ENCODE data around the gene AGER.
"Not testable (repeated sequence)": the region's sequence is repeated elsewhere in the genome, so short reads cannot be mapped to it uniquely, and the experiment has no call there.

Gene AGER

DNA sequence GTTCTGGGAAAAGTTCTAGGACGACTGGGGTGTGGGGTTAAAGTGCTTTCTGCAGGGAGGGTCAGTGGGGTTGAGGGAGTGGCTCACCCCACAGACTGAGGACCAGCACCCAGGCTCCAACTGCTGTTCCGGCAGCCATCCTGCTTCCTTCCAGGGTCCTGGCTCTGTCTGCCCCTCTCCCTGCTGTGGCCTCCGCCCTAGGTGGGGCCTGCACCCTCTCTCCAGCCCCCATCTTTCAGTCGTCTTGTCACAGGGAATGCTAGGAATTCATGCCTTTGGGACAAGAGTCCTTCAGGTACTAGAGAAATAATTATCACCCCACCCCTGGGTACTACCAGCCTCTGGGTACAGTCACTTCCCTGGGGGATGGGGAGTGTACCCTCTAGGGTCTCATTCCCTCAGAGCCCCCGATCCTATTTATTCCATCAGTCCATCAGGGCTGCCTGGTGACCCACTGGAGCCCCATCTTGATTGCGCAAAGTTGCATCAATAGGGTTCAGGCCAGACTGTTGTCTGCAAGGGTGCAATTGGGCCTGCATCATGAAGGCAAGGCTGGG lies at the start of gene AGER:
AGER (minus strand) TSS at position 170 of the 557 bp plus-strand sequence; CDS start at position 139, 31 bp downstream.
- no peak for DNase-seq

DNA sequence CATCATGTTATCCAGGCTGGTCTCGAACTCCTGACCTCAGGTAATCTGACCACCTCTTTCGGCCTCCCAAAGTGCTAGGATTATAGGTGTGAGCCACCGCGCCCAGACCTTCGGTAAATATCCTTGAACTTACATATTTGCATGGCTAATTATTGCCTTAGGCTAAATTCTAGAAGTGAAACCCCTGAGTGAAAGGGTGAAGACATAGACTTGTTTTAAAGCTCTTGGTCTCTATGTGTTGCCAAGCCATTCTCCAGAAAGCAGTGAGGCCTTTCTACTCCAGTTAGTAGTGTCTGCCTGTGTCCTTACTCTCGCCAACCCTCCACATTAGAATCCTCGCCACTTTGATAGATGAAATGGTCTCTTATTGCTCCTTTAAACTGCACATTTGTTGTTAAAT lies 42.4 kb upstream of the AGER start:
- no peak for DNase-seq

DNA sequence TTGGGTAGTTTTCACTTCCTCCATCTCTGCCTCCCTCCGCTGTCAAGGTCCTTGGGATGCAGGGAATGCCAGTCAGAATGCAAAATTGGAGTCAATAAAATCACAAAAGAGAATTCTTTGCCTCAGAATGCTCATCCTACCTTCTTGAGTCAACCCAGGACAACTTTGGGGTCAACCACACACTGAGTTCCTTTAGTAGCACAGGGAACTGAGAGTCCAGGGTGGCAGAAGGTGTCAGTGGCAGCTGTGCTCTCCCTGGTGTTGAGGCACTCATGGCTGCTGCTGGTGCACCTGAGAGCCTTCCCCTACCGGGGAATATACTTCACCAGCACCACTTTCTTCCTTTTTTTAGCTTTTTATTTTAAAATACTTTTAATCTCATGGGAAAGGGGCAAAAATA lies 40.6 kb upstream of the AGER start:
- no peak for DNase-seq

DNA sequence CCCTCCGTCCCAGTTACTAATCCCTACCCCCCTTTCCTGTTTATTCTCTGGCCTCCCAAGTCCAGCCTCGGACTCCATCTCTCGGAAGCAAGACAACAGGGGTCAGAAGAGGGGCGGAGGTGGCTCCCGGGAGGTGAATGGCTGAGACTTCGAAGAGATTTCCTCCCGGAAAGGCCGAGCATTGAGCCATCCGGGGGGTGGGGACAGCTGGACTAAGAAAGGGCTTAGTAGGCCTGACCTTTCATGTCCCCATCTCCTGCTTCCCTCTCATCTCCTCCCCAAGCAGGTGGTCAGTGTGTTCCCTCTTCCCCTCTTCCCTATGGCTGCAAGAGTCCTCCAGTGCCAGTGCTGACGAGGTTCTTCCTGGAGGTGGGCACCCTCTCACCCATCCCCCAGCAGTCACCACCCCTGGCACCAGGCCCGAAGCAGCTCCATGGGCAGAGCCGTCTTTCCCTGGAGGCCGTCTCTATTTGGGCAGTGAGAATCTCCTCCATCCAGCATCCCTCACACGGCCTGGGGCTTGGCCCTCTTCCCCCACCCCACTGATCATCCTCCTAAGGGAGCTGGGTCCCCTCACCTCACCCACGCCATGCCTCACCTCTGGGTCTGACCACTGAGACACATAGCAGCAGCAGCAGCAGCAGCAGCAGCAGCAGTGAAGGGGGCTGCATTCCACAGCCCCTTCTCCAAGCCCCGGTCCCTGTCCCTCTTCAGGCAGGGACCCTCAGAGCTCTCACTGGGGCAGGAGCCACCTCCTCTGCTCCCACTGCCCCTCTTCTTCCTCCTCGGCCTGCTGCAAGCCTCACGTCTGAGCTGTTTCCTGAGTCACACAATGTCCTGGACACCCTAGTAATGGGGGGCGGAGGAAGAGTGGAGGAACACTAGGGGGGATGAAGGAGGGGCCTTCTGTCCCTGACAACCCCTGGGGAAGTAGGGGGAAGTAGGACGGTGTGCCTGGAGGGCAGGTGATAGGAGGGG lies 39.5 kb upstream of the AGER start, which contains the start of gene NOTCH4:
NOTCH4 (minus strand) TSS at position 810 of the 978 bp plus-strand sequence; CDS start at position 671, 139 bp downstream.
- DNase-seq = no peak

DNA sequence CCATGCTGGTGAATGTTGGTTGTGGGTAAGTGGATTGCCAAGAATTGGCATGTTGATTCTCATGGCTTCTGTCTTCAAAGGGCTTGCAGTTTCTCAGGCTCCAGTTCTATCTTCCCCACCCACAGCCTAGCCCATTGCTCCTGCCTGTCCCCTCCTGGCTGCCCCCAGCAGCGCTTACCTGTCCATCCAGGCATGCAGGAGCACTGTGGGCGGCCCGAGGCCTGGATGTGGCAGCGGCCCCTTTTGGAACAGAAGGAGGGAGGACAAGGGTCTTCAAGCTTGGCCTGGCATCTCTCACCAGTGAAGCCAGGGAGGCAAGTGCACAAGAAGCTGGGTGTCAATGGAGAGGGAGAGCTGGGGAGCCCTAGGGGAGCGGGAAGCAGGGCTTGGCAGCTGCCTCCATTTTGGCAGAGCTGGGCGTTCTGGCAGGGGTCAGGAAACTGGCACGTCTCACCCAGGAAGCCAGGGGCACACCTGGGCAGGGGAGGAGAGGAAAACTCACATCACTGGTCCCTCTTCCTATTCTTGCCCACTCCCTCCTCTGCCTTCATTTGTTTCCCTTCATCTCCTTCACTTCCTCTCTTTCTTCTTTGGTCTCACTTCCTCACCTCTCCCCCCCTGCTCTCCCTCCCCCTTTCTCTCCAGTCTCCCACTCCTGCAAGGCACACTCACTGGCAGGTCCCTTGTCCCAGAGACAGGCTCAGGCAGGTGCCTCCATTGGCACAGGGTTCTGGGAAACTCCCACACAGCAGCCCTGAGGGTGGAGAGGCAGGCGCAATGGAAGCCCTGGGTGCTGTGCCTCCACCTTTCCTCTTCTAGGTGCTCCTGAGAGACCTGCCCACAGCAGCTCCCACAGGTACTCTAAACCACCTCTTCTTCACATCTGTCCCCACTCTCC lies 38.5 kb upstream of the AGER start:
- no peak for DNase-seq

DNA sequence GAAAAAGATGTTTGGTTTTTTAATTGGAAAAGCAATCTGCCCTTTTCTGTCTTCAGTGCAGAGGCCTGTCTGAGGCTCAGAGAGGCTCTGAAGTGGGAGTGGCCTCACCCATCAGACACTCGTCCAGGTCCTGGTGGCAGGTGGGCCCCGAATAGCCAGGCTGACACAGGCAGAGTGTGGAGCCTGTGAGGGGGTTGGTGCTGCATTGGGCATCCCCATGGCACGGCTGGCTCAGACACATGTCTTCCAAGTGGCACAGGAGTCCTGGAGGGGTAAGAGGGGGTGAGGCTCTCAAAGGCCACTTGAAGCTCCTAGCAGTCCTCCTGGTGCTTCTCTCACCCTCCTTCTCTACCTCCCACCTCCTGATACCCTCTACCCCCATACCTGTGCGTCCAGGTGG lies 36.0 kb upstream of the AGER start:
- DNase-seq = no peak

DNA sequence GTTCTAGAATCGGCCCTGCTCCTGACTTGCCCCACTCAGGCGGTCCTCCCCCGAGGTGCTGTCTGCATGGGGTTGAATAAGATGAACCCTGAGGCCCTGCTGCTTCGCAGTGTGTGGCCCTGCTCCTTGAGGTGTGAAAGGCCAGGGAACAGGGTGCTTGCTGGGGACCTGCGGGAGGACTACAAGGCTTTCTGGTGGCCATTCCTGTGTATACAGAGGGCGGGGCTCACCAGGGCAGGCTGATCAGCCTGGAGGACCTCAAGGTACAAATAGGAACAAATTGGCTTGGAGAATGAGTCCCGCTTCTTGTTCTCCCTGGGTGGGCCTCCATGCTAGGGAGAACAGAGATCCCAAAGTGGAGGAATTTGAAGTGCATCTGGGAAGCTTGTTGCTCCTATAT lies 34.1 kb upstream of the AGER start:
- DNase-seq = no peak

DNA sequence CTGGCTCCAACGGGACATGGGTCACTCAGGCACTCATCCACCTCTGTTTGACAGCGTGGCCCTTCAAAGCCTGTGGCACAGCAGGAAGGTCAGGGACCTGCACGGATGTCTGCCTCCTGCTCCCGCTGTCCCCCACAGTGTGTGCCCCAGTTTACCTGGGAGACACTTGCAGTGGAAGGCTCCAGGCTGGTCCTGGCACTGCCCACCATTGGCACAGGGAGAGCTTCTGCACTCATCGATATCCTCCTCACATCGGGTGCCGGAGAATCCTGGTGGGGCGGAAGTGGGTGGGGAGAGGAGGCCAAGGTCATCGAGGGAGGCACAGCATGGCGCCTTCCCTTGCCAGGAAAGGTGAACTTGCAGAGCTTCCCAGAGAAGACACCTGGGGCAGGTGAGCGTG lies 32.9 kb upstream of the AGER start:
- no peak for DNase-seq

DNA sequence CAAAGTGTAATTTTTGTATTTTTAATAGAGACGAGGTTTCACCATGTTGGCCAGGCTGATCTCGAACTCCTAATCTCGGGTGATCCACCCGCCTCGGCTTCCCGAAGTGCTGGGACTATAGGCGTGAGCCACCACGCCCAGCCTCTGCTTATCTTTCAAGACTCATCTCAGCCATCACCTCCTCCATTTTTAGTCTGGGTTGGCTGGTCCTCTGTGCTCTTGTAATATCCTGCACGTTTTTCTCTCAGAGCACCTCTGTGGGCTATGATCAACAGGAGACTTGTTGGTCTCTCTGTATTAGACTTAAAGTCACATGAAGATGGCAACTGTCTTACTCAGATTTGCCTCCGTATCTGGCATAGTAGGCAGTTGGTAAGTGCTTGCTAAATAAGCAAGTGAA lies 32.2 kb upstream of the AGER start:
- no peak for DNase-seq

DNA sequence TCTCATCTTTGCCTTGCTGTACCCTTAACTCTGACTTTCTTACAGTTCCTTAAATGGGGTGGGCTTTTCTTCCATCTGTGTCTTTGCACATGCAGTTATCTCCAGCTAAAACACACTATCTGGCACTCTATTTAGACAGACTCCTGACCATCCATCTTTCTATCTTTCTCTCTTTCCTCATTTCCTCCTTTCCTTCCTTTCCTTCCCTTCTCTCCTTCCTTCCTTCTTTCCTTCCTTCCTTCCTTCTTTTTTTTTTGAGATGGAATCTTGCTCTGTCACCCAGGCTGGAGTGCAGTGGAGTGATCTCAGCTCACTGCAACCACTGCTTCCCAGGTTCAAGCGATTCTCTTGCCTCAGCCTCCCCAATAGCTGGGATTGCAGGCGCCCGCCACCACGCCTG lies 31.6 kb upstream of the AGER start:
- no peak for DNase-seq

DNA sequence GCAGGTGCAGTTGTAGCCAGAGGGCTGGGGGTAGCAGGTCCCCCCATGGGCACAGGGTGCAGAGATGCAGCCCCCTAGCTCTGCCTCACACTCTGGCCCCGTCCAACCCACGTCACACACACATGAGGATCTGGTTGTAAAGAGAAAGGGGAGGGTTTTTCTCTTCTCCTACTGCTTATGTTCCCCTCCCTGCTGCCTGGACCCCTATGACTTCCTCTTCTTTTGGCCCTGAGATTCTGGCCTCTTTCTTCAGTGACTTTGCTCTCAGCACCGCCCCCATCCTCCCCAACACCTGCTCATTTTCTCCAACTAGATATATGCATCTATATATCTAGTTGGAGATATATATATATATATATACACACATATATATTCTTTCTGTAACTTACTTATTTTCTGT lies 30.1 kb upstream of the AGER start:
- no peak for DNase-seq

DNA sequence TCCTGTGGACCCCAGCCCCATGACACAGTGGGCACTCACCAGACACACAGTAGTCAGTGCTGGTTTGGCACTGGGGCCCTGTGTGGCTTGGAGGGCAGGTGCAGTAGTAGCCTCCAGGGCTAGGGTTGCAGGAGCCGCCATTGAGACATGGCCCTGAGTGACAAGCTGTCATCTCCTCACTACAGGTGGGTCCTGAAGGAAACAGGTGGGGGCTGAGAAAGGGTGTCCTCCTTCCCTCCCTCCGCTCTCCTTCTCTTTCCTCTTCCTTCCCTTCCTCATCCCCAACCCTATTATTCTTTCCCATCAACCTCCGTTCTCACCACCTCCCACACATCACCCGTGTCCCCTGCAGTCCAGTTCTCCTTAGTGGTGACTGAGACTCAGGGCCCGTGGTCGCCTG lies 29.6 kb upstream of the AGER start:
- no peak for DNase-seq

DNA sequence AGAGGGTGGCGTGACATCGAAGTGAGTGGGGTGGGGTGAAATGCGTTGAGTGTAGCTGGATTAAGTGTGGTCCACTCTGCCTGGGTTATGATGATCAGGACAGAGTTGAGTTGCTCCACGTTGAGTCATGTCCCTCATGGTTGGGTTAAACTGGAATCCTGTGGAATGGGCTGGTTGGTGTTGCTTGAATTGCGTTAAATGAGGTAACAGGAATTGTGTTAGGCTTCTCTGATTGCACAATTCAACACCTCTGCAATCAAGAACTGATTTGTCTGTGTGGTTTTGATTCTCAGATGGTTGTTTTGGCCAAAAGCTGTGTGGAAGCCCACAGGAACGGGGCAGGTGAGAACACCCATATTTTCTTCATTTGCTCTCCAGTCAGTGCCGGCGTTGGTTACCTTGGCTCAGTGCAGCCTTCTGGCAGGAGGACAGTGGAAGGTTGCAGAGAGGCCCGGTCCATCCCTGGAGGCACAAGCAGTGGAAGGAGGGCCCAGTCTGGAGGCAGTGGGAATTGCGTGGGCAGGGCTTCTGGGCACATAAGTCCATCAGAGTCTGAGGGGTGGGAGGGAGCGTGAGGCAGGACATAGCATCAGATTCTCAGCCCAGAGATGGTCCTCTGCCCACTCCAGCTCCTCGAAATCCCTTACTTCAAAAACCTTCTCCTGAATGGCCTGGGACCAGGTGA lies 28.2 kb upstream of the AGER start:
- no peak for DNase-seq

DNA sequence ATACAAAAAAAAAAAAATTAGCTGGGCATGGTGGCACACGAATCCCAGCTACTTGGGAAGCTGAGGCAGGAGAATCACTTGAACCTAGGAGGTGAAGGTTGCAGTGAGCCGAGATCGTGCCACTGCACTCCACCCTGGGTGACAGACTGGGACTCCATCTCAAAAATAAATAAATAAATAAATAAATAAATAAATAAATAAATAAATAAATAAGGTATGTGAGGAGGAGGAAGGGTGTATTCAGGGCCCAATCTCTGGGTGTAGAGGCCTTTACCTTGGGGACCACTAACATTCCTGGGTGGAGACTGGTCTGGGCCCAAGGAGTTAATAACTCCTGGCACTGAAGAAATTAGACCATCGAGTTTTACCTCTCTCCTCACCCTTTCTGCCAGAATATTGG lies 27.4 kb upstream of the AGER start:
- DNase-seq = not testable (repeated sequence)

DNA sequence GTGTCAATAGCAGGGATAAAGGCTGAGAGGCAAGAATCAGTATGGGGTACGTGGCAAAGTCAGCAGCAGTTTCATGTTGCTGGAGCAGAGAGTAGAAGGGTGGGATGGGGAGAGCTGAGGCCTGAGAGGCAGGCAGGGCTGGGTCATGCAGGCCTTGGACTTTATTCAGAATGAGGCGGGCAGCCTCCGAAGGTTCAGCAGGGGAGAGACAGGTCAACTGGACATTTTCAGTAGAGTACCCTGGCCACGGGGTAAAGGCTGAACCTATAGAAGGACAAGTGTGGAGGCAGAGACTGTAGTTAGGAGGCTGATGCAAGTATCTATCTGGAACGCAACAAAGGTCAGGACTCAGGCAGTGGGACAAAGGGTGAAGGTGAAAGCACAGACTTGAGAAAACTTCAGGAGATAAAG lies 26.1 kb upstream of the AGER start:
- no peak for DNase-seq

DNA sequence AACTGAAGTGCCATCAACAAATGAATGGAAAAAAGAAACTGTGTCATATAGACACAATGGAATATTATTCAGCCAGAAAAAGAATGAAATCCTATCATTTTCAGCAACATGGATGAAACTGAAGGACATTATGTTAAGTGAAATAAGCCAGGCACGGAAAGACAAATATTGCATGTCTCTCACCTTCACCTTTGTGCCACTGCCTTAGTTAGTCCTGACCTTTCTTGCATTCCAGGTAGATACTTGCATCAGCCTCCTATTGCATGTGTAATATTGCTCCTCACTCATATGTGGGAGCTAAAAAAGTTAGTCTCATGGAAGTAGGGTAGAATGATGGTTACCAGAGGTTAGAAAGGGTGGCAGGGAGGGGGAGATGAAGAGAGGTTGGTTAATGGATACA lies 24.9 kb upstream of the AGER start:
- DNase-seq = no peak

DNA sequence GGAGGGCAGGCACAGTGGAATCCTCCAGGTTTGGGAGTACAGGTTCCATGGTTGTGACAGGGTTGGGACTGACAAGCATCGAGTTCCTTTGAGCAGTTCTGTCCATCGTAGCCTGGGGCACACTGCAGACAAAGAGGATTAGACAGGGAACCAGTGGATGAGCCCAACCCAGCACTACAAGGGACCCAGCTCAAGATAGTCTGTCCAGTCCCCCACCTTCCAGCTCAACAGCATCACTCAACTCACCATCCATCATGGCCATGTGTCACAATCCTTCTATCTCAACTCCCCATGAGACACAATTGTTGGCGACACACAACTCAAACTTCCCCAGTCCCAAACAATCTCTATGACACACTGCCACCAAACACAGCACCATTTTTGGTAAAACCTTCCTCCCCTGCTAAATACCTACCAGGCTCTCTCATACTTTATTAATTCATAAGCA lies 20.2 kb upstream of the AGER start:
- DNase-seq = no peak

DNA sequence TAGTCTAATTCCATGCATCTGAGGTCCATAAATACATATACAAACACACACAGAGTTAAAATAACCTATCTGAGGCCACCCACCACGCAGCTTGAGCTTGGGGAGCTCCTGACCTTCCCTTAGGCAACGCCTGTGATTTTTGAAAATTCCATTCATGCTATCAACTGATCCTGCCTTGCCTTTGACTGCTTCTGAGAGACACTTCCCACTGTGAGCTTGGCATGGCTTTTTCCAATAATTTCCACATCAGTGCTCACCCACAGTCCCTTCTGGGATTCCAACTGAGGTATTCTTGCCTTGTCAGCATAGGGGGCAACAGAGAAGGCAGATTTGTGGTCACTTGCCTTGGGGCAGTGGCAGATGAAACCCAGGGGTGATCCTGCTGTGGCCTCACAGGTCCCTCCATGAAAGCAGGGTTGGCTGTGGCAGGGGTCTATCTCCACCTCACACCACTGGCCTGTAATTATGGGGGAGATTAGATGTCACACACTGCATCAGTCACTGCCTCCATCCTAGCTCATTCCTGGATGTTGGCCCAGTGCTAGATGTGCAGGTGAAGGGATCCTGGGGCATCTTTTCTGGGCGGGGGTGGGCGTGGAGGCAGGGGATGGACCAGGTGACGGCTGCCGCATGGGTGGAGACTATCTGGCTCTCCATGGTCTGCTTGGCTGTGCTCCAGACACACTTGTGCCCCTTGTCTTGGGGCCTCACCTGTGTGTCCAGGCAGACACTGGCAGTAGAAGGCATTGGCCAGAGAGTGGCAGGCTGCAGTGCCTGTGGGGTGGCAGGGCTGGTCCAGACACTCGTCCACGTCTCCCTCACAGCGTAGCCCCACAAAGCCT lies 19.6 kb upstream of the AGER start:
- DNase-seq = peak; percentile 16

DNA sequence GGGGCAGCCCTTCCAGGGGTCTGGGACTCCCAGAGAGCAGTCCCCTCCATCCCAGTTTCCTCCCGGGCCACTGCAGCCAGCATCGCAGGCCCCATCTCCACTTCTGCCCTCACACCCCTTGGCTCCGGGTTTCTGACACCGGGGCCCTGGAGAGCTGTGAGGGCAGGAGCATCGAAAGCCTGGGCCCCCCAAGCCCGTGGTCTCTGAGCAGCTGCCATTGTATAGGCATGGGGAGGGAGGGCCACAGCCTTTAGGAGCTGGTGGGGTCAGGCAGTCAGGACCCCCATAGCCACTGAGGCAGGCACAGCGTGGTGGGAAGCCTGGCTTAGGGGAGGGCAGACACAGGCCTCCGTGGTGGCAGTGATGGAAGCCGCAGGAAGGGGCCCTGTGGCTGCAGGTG lies 18.1 kb upstream of the AGER start:
- peak; percentile 23 for DNase-seq

DNA sequence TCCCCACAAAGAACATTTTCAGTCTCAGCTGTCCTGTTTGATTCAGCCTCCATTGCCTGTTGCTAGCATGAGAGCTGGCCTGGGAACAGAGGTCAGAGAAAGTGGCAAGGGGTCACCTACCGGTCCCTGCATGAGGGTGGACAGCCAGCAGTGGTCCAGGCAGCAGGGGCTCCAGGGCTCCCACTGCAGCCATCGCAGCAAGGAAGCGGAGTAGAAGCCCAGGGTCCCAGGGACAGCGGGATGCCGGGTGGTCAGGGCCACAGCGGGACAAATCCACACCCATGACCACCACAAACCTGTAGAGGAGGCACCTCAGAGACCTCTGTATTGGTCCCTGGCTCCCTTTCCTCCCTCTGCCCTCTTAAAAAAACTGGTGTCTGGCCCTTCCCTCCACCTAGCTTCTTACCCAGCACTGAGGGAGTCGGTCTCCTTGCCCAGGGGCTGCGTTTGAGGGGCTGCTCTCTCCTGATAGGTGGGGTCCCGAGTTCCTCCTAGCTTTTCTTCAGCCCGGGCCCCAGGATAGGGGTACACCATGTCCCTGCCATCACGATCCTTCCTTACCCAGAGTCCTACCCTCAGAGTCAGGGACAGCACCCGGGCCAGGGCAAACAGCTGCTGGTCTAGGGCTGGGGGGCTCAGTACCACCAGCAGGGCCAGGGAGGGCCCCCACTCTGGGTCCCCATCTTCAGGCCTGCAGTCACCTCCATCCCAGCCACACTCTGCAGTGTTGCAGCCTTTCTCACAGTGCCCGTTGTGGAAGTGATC lies 16.8 kb upstream of the AGER start:
- peak; percentile 20 for DNase-seq

DNA sequence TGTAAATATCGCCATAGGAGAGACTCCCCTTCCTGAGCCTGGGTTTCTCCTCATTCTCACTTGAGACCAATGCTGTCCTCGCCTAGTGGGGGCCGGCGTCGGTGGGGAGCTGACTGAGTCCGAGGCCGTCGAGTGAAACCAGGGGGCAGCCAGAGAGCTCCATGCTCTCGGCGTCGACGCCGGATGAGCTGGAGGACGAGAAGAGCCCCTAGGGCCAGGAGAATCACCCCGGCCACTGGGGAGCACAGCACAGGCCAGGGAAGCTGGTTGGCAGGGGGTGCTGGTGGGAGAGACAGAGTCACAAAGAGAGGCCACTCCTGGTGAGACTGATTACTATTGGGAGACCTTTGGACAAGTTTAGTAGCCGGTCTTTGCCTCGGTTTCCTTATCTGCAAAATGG lies 14.8 kb upstream of the AGER start:
- DNase-seq = no peak
